PFSK-1 (cell line): ENCODE measurements around the gene NEURL1B.

Experiments
- FOXP2 ChIP-seq: optimal IDR thresholded peaks from 2 replicates; pipeline ENCODE3; 2011; ENCODE audit warnings: borderline replicate concordance, control low read depth, inconsistent platforms; ENCODE audit not compliant: insufficient read depth; ENCODE audit errors: extremely low read length, extremely low read depth
- POLR2AphosphoS5 ChIP-seq: IDR thresholded peaks from 2 replicates; pipeline ENCODE4 v1.6.1; 2012; ENCODE audit warnings: low read depth, mild to moderate bottlenecking, control low read depth, low read length, moderate library complexity
- REST ChIP-seq, 2 experiments: IDR thresholded peaks; 2 replicates each; pipeline versions ENCODE4 v1.6.1 to v1.8.0; 2011 to 2012; ENCODE audit warnings: low read depth in 2 of 2, low read length in 2 of 2, control low read depth in 1 of 2, inconsistent platforms in 1 of 2, mild to moderate bottlenecking in 1 of 2, moderate library complexity in 1 of 2; ENCODE audit not compliant: insufficient read depth in 1 of 2
- SIN3A ChIP-seq: IDR thresholded peaks from 2 replicates; pipeline ENCODE4 v1.6.1; 2012; ENCODE audit warnings: mild to moderate bottlenecking, low read length, moderate library complexity, borderline replicate concordance; ENCODE audit not compliant: insufficient read depth
- TAF1 ChIP-seq: IDR thresholded peaks from 2 replicates; pipeline ENCODE4 v1.6.1; 2012; ENCODE audit warnings: low read length, control low read depth, borderline replicate concordance; ENCODE audit not compliant: insufficient read depth

The NEURL1B gene

GRCh38 chr5:172638209-172638768 lies 2.8 kb upstream of the NEURL1B start:
- no peak for TF ChIP-seq SIN3A
- TF ChIP-seq POLR2AphosphoS5 = no peak
- no peak for TF ChIP-seq REST (IDR thresholded peaks at IDR 0.05; ENCODE audit: insufficient read depth in 1 of 2, low read depth in 2 of 2, low read length in 2 of 2)
- no peak for TF ChIP-seq TAF1
- no peak for TF ChIP-seq FOXP2

- TF ChIP-seq TAF1 = no peak
- no peak for TF ChIP-seq SIN3A
- no peak for TF ChIP-seq REST (IDR thresholded peaks at IDR 0.05; ENCODE audit: insufficient read depth in 1 of 2, low read depth in 2 of 2, low read length in 2 of 2)
- no peak for TF ChIP-seq POLR2AphosphoS5
- TF ChIP-seq FOXP2 = no peak
Measured at GRCh38 chr5:172640139-172640538, 924 bp upstream of the NEURL1B start.

GRCh38 chr5:172641359-172642050 lies 442 bp downstream of the NEURL1B start:
- TF ChIP-seq REST (IDR thresholded peaks at IDR 0.05; ENCODE audit: insufficient read depth in 1 of 2, low read depth in 2 of 2, low read length in 2 of 2) (no peak), TAF1 (no peak), FOXP2 (no peak), POLR2AphosphoS5 (no peak), SIN3A (no peak)

- TF ChIP-seq FOXP2 (no peak), REST (IDR thresholded peaks at IDR 0.05; ENCODE audit: insufficient read depth in 1 of 2, low read depth in 2 of 2, low read length in 2 of 2) (no peak), SIN3A (no peak), POLR2AphosphoS5 (no peak), TAF1 (no peak)
Measured at GRCh38 chr5:172642051-172642409, 967 bp downstream of the NEURL1B start.
